Measurements from ENCODE around the gene PLEKHB2. TPM values are rescaled to one million over a fixed set of nuclear protein-coding genes. Genes with fewer than 3 reads are reported as not detected.
"Not testable (repeated sequence)": the region's sequence is repeated elsewhere in the genome, so short reads cannot be mapped to it uniquely, and the experiment has no call there.

PLEKHB2 gene
- total and polyA plus RNA-seq, 2 experiments from 2014 or later: 39.8 to 99.2 TPM

GRCh38 chr2:131068172-131068571 lies 37.0 kb upstream of the PLEKHB2 start:
- H3K27ac Mint-ChIP-seq; H3K27me3 Mint-ChIP-seq (ENCODE audit: insufficient read depth, low read depth, poor library complexity); H3K4me2 ChIP-seq; H3F3A ChIP-seq (replicated peaks; ENCODE audit: low read depth); H2AFZ ChIP-seq; DNase-seq (ENCODE audit: low spot score); H3K27ac ChIP-seq (ENCODE audit: low read depth); H3K4me3 ChIP-seq; H3K4me3 Mint-ChIP-seq; H3K4me1 ChIP-seq (ENCODE audit: insufficient read depth); ATAC-seq; H3K27me3 ChIP-seq (ENCODE audit: insufficient read depth); H3K9me2 ChIP-seq (ENCODE audit: insufficient read depth); H3K9me3 Mint-ChIP-seq: not testable (repeated sequence)
- Histone ChIP-seq H4K20me1 (replicated peaks; ENCODE audit: insufficient read depth) (peaks cover 91% of the 10 kb centered on the region), H3K36me3 (ENCODE audit: insufficient read depth) (peaks cover 30% of the 10 kb centered on the region), H3K79me2 (replicated peaks; ENCODE audit: insufficient read depth) (peaks cover 100% of the 10 kb centered on the region)
- peaks cover 10% of the 10 kb centered on the region for H3K4me1 Mint-ChIP-seq
- peaks cover 70% of the 10 kb centered on the region for H3K36me3 Mint-ChIP-seq (ENCODE audit: low read depth)

- H3K4me2 ChIP-seq; H3K9me3 Mint-ChIP-seq; H3K4me1 ChIP-seq (ENCODE audit: insufficient read depth); H3K4me1 Mint-ChIP-seq; ATAC-seq; H2AFZ ChIP-seq; H3K27ac ChIP-seq (ENCODE audit: low read depth); H3K4me3 ChIP-seq; H3K27me3 Mint-ChIP-seq (ENCODE audit: insufficient read depth, low read depth, poor library complexity); H3K27me3 ChIP-seq (ENCODE audit: insufficient read depth); H3K4me3 Mint-ChIP-seq; H3K9me2 ChIP-seq (ENCODE audit: insufficient read depth); DNase-seq (ENCODE audit: low spot score); H3F3A ChIP-seq (replicated peaks; ENCODE audit: low read depth): not testable (repeated sequence)
- peaks cover 88% of the 10 kb centered on the region for H3K36me3 Mint-ChIP-seq (ENCODE audit: low read depth)
- peaks cover 42% of the 10 kb centered on the region for H3K36me3 ChIP-seq (ENCODE audit: insufficient read depth)
- peak overlapping the region; percentile 71; the same call in 1 of the 2 replicates for H3K27ac Mint-ChIP-seq
- peaks cover 86% of the 10 kb centered on the region for H4K20me1 ChIP-seq (replicated peaks; ENCODE audit: insufficient read depth)
- H3K79me2 ChIP-seq (replicated peaks; ENCODE audit: insufficient read depth): peaks cover 100% of the 10 kb centered on the region
Observed at GRCh38 chr2:131075578-131075977, 29.6 kb upstream of the PLEKHB2 start.

- H3K27ac ChIP-seq (ENCODE audit: low read depth): no peak overlapping the region
- no peak overlapping the region for H3K4me3 Mint-ChIP-seq
- H3K27ac Mint-ChIP-seq: no peak overlapping the region
- H3K9me2 ChIP-seq (ENCODE audit: insufficient read depth): no peaks in the 10 kb centered on the region
- H3F3A ChIP-seq (replicated peaks; ENCODE audit: low read depth): no peaks in the 10 kb centered on the region
- H3K4me1 ChIP-seq (ENCODE audit: insufficient read depth): peaks cover 3% of the 10 kb centered on the region
- no peak overlapping the region for H3K4me3 ChIP-seq
- peaks cover 10% of the 10 kb centered on the region for H3K4me1 Mint-ChIP-seq
- ATAC-seq: no peak
- H3K79me2 ChIP-seq (replicated peaks; ENCODE audit: insufficient read depth): peaks cover 100% of the 10 kb centered on the region
- DNase-seq (ENCODE audit: low spot score): no peak
- no peaks in the 10 kb centered on the region for H3K27me3 ChIP-seq (ENCODE audit: insufficient read depth)
- H2AFZ ChIP-seq: no peak overlapping the region
- no peaks in the 10 kb centered on the region for H3K9me3 Mint-ChIP-seq
- H3K36me3 Mint-ChIP-seq (ENCODE audit: low read depth): peaks cover 88% of the 10 kb centered on the region
- peaks cover 86% of the 10 kb centered on the region for H4K20me1 ChIP-seq (replicated peaks; ENCODE audit: insufficient read depth)
- peaks cover 35% of the 10 kb centered on the region for H3K36me3 ChIP-seq (ENCODE audit: insufficient read depth)
- no peak overlapping the region for H3K4me2 ChIP-seq
- H3K27me3 Mint-ChIP-seq (ENCODE audit: insufficient read depth, low read depth, poor library complexity): peaks cover 6% of the 10 kb centered on the region
- TF ChIP-seq ZNF114 (CRISPR knock-in tag; IDR thresholded peaks at IDR 0.05): no peak
- TF ChIP-seq JUNB (IDR thresholded peaks at IDR 0.05; ENCODE audit: unreplicated experiment): no peak
- TF ChIP-seq ZNF331 (CRISPR knock-in tag; IDR thresholded peaks at IDR 0.05; ENCODE audit: low read depth): no peak
- TF ChIP-seq ETS1 (IDR thresholded peaks at IDR 0.05): no peak
- no peak for TF ChIP-seq STAT1 (IDR thresholded peaks at IDR 0.05; ENCODE audit: unreplicated experiment)
- no peak for TF ChIP-seq NANOG (IDR thresholded peaks at IDR 0.05; ENCODE audit: borderline replicate concordance)
- TF ChIP-seq EZH2 (IDR thresholded peaks at IDR 0.05; ENCODE audit: low read depth, unreplicated experiment): no peak
- TF ChIP-seq CTCF (conservative IDR thresholded peaks at IDR 0.05; ENCODE audit: low read depth in 2 of 2): no peak
- TF ChIP-seq POLR2AphosphoS5 (IDR thresholded peaks at IDR 0.05; ENCODE audit: low read depth): no peak
Observed at GRCh38 chr2:131076707-131077106, 28.4 kb upstream of the PLEKHB2 start.

Measured in GM23338 (cell line).